Activated T-helper 1 cell treated with anti-CD3 and anti-CD28 coated beads, Interleukin-12 subunit alpha, Interleukin-12 subunit beta, Interleukin-2, Interleukin-4 antibody, amounts not matched to agents 30 ng/mL and 10 ng/mL and 1 ng/mL, durations not matched to agents 14 hours and 24 hours and 36 hours (primary cell): ENCODE results near the gene HHEX. TPM values are rescaled to one million over a fixed set of nuclear protein-coding genes. Genes with fewer than 3 reads are reported as not detected.
A peak's percentile ranks its signal among the peaks of the same experiment; 100 is the strongest.

Experiments used
- DNase-seq: peaks from one replicate; pipeline ENCODE4 v3.0.0; 2021; ENCODE audit warnings: low spot score
- H3K27ac Mint-ChIP-seq: one replicate; pipeline ENCODE4 v1.8.0; 2021; ENCODE audit warnings: mild to moderate bottlenecking, mixed read lengths
- H3K27me3 Mint-ChIP-seq: one replicate; pipeline ENCODE4 v1.8.0; 2022; ENCODE audit warnings: mild to moderate bottlenecking, moderate library complexity, mixed read lengths; ENCODE audit not compliant: insufficient read depth
- H3K36me3 Mint-ChIP-seq: one replicate; pipeline ENCODE4 v1.8.0; 2021; ENCODE audit warnings: low read depth, mixed read lengths
- H3K4me1 Mint-ChIP-seq: one replicate; pipeline ENCODE4 v1.8.0; 2021; ENCODE audit warnings: low read depth, mixed read lengths
- H3K4me3 Mint-ChIP-seq: one replicate; pipeline ENCODE4 v1.8.0; 2021; ENCODE audit warnings: mild to moderate bottlenecking, moderate library complexity, mixed read lengths
- H3K9me3 Mint-ChIP-seq: one replicate; pipeline ENCODE4 v1.8.0; 2021; ENCODE audit warnings: mixed read lengths
- intact Hi-C: fragments of 100-400 bp; cut with micrococcal nuclease; formaldehyde crosslinking; loops from one replicate; pipeline ENCODE4 v1.15.1; 2024
- total RNA-seq: library from RNA; stranded (reverse); gene quantifications from 2 replicates; pipeline ENCODE4 v1.2.3, GENCODE V29; 2022

The HHEX gene
- total RNA-seq, 1 donor from 2014 or later: 0.16 TPM

DNA sequence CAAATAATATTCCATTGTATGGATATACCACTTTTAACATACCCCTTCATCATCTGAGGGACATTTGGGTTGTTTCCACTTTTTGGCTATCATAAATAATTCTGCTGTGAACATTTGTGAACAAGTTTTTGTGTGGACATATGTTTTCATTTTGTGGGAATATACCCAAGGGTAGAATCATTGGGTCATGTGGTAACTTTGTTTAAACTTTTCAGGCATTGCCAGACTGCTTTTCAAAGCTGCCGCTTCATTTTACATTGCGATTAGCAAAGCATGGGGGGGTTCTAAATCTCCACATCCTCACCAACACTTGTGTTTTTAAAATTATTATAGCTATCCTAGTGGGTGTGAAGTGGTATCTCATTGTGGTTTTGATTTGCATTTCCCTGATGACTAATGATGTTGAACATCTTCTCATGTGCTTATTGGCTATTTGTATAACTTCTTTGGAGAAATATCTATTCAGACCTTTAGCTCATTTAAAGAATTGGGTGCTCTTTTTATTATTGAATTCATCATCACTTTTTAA, 8.4 kb upstream of the HHEX start:
- H3K4me3 Mint-ChIP-seq: no peak overlapping the region
- no peak overlapping the region for H3K27ac Mint-ChIP-seq
- no peaks in the 10 kb centered on the region for H3K36me3 Mint-ChIP-seq
- DNase-seq: no peak
- no peaks in the 10 kb centered on the region for H3K4me1 Mint-ChIP-seq
- H3K27me3 Mint-ChIP-seq: peaks cover 31% of the 10 kb centered on the region
- no peaks in the 10 kb centered on the region for H3K9me3 Mint-ChIP-seq
- intact Hi-C loops: loop anchor here (10.0 kb wide), 1 partner anchor 1807 kb away; the partner anchor contains the start of gene RPP30

DNA sequence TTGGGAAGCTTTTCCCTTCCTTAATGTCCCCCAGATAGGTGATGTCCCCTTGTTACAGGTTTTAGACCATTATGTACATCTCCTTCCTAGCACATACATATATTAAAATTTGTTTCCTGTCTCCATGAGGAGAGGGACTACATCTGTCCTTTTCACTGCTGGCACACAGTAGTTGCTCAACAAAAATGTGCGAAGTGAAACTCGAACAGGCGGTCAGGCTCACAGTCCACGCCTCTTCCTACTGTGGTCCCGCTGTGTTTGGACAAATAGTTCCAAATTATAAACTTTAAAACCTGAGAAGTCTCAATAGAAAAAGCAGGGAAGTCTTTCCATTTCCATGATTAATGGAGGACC, 1.2 kb upstream of the HHEX start:
- H3K4me3 Mint-ChIP-seq: peak overlapping the region; percentile 73
- no peaks in the 10 kb centered on the region for H3K9me3 Mint-ChIP-seq
- intact Hi-C loops: loop anchor here (10.0 kb wide), 1 partner anchor 1814 kb away; the partner anchor contains the start of gene RPP30
- DNase-seq: no peak
- peaks cover 78% of the 10 kb centered on the region for H3K27me3 Mint-ChIP-seq
- no peak overlapping the region for H3K27ac Mint-ChIP-seq
- peaks cover 23% of the 10 kb centered on the region for H3K4me1 Mint-ChIP-seq
- H3K36me3 Mint-ChIP-seq: no peaks in the 10 kb centered on the region

DNA sequence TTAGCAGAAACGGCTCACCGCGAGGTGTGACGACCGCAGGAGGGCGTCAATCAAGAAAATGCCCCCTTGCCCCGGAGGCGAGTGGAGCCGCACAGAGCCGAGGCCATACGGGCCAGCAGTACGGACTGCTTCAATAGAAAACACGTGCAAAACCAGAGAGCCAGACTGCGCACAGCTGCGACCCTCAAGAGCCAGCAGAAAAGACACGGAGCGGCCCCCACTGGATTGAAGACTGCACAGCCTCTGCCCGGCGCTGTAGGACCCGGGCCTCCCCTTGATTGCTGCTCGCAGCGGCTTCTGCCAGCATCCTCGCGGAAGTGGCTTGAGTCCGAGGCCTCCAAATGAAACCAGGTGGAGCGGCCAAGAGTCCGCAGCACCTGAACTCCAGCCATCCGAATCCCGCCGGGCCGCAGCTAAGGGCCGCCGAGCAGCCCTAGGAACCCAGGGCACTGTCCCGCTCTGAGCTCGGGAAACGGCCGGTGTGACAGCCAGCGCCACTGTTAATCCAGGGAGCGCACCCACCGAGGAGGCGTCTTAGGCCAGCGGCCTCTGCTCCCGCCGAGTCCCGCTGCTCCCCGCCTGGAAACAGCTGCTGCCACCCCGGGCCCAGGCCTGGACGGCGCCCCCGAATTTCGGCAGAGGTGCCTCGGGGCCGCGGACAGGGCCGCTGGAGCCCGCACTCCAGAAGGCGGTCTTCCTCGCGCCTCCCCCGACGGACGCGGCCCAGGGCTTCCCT, 660 bp upstream of the HHEX start:
- intact Hi-C loops: loop anchor here (10.0 kb wide), 1 partner anchor 1814 kb away; the partner anchor contains the start of gene RPP30
- DNase-seq: no peak
- peak overlapping the region; percentile 73 for H3K4me3 Mint-ChIP-seq

DNA sequence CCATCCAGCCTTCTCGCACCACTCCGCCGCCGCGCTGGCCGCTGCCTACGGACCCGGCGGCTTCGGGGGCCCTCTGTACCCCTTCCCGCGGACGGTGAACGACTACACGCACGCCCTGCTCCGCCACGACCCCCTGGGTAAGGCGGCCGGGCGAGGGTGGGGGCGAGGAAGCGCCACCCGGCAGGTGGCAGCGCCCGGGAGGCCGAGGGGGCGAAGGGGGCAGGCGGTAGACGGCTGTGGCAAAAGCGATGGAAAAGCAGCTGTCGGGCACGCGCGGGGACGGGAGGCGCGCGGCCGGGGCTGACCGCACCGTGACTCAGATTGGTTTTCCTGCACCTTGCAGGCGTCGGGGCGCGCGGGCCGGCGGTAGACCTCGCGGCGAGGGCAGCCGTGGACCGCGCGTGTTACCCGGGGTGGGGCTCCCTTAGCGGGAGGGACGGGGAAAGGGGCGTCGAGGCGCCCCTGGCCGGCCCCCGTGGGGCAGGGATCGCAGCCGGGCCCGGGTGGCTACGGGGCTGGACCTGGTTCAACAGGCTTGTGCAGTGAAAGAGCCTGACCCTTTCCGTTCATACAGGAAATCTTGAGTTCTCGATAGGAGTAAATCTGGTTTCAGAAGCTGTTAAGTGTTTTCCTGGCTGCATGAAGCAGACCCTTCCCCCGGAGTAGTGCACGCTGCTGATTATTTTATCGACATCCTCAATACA, 608 bp downstream of the HHEX start:
- peak overlapping the region; percentile 55 for H3K27ac Mint-ChIP-seq
- peak; percentile 57 for DNase-seq
- no peaks in the 10 kb centered on the region for H3K36me3 Mint-ChIP-seq
- no peaks in the 10 kb centered on the region for H3K9me3 Mint-ChIP-seq
- peaks cover 81% of the 10 kb centered on the region for H3K27me3 Mint-ChIP-seq
- intact Hi-C loops: loop anchor here (2.0 to 10.0 kb wide), 4 partner anchors 98 to 807 kb away; partner anchors contain the start of genes CEP55, EXOC6 and KIF11
- peaks cover 23% of the 10 kb centered on the region for H3K4me1 Mint-ChIP-seq
- H3K4me3 Mint-ChIP-seq: peak overlapping the region; percentile 73

More for the DNA sequence above, 660 bp upstream of the HHEX start:
- H3K9me3 Mint-ChIP-seq: no peaks in the 10 kb centered on the region
- H3K4me1 Mint-ChIP-seq: peaks cover 23% of the 10 kb centered on the region
- H3K36me3 Mint-ChIP-seq: no peaks in the 10 kb centered on the region
- peaks cover 82% of the 10 kb centered on the region for H3K27me3 Mint-ChIP-seq
- no peak overlapping the region for H3K27ac Mint-ChIP-seq

DNA sequence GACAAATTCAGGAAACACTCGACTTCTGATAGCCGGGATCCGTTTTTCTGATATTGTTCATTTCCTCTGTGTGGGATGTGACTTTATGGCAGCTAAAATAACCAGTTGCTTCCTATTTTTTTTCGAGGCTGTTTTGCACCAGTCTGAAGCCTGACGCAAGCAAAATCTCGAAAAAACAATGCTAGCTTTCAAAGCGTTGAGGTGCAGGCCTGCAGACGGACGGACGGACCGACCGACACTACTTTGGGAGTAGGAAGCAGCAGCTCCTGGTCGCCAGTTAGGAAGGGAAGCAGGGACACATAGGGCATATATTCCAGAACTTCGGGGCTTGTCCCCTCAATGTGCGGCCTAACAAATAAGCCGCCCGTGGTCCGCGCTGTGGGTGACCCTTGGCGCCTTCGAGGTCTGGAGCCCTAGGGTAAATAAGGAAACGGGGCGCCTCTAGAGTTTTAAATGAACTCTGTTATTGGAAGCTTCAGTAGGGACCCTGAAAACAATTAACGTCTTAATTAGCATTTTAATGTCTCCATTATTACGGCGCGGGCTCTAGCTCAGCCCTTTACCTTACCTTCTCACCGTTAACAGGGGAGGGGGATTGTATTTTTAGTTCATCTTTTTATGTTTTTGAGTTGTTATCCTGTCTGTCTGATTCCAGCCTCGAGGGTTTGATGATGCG, 1.3 kb downstream of the HHEX start:
- H3K4me1 Mint-ChIP-seq: peaks cover 23% of the 10 kb centered on the region
- H3K4me3 Mint-ChIP-seq: peak overlapping the region; percentile 73
- intact Hi-C loops: loop anchor here (1.0 to 10.0 kb wide), 5 partner anchors 8 to 806 kb away; partner anchors contain the start of genes CEP55, EXOC6 and KIF11
- peaks cover 76% of the 10 kb centered on the region for H3K27me3 Mint-ChIP-seq
- peak overlapping the region; percentile 55 for H3K27ac Mint-ChIP-seq
- H3K36me3 Mint-ChIP-seq: no peaks in the 10 kb centered on the region
- no peak for DNase-seq
- H3K9me3 Mint-ChIP-seq: no peaks in the 10 kb centered on the region

DNA sequence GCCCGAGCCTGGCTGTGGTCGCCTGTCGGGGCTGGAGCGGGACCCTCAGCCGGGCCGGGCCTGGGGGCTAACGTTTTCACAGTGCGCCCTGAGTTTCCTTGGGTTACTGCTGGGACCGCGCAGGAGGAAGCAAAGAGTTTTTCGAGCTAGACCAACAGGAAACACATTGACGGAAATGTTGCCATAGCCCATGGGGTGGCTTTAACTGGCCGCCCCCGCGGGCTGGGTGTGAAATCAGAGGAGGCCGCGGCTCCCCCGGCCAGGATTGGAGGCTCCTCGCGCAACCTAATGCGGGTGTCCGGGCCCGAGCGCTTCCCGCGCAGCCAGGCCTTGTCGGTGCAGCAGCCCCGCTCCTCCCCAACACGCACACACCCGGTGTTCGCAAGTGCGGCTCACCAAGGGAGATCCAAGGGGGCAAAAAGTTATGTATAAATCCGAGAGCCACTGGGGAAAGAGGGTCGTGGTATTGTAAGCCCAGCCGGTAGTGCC, 1.9 kb downstream of the HHEX start:
- Mint-ChIP-seq H3K4me1 (peaks cover 23% of the 10 kb centered on the region), H3K27me3 (peaks cover 74% of the 10 kb centered on the region), H3K27ac (peak overlapping the region; percentile 52), H3K4me3 (peak overlapping the region; percentile 32), H3K36me3 (no peaks in the 10 kb centered on the region), H3K9me3 (no peaks in the 10 kb centered on the region)
- intact Hi-C loops: loop anchor here (1.0 to 10.0 kb wide), 6 partner anchors 8 to 806 kb away; partner anchors contain the start of genes CEP55, EXOC6 and KIF11
- DNase-seq: no peak

DNA sequence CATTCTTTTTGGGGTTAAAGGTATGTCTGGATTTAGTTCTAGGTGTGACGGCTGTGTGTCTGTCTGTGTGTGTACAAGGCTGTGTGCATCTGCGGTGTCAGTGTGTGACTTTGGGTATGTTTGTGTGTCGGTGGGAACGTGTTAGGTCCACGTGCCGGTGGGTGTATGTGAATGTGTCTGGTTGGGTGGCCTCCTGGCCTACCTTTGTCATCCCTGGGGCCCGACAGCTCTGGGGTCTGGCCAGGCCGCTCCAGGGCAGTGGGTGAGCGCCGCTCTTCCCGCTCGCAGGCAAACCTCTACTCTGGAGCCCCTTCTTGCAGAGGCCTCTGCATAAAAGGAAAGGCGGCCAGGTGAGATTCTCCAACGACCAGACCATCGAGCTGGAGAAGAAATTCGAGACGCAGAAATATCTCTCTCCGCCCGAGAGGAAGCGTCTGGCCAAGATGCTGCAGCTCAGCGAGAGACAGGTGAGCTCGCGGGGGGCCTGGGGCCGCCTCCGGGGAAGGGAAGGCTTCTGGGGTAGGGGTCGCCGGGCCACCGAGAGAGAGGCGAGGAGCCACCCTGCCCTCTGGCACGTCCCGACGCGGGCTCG, 2.4 kb downstream of the HHEX start:
- Mint-ChIP-seq H3K9me3 (no peaks in the 10 kb centered on the region), H3K4me1 (peaks cover 23% of the 10 kb centered on the region), H3K36me3 (no peaks in the 10 kb centered on the region), H3K27me3 (peaks cover 71% of the 10 kb centered on the region), H3K4me3 (peak overlapping the region; percentile 41), H3K27ac (no peak overlapping the region)
- no peak for DNase-seq
- intact Hi-C loops: loop anchor here (2.0 to 10.0 kb wide), 3 partner anchors 193 to 805 kb away; partner anchors contain the start of gene CEP55

DNA sequence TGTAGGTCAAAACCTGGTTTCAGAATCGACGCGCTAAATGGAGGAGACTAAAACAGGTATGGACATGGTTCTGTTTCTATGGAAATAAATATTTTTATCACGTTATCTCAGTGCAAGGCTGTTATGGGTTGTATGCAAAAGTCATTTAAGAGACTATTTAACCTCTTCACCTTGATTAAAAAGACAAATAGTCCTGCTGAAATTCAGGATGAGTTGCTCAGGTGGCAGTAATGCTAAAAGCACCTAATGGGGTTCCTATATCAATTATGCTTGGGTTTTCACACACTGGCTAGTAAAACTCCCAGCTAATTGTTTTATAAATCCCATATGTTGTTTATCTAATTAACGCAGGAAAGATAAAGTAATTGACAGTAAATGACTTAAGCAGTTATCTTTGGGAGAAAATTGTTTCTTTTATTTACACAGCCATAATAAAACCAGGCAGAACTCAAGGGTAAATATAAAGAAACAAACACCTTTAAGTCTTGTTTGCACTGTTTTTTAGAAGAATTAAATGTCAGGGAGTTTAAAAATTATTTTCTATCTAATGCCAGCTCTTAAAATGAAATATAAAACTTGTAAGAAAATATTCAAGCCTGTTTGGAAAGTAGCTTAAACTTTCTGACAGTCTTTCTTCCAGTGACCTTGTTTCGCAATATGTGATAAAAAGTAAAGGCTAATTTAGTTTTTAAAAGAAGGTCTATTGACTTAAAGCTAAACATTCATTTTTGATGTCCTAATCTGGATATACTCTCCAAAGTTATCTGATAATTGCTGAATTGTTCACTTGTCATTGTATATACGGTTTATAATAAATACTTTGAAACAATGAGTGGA, 3.2 kb downstream of the HHEX start:
- intact Hi-C loops: loop anchor here (2.0 to 10.0 kb wide), 3 partner anchors 192 to 804 kb away; partner anchors contain the start of gene CEP55
- no peaks in the 10 kb centered on the region for H3K9me3 Mint-ChIP-seq
- H3K4me3 Mint-ChIP-seq: peak overlapping the region; percentile 34
- peaks cover 25% of the 10 kb centered on the region for H3K4me1 Mint-ChIP-seq
- H3K27ac Mint-ChIP-seq: no peak overlapping the region
- no peak for DNase-seq
- peaks cover 71% of the 10 kb centered on the region for H3K27me3 Mint-ChIP-seq
- H3K36me3 Mint-ChIP-seq: no peaks in the 10 kb centered on the region

DNA sequence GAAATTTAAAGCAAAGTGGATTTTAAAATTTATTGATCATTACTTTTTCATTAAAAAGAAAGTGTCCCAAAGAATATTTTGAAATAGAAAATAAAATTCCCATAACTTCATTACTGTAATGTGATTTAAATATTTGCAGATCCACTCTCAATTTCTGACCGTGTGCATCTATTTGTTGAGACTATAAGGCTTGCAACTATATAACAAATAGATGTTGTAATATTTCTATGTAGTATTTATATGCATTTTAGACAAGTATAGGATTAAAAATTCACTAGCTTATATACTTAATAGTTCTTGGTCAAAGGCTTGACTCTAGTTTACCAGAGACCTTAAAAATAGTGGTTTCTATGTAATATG, 3.8 kb downstream of the HHEX start:
- Mint-ChIP-seq H3K9me3 (no peaks in the 10 kb centered on the region), H3K27ac (no peak overlapping the region), H3K4me3 (no peak overlapping the region), H3K4me1 (peaks cover 27% of the 10 kb centered on the region), H3K36me3 (no peaks in the 10 kb centered on the region), H3K27me3 (peaks cover 71% of the 10 kb centered on the region)
- intact Hi-C loops: loop anchor here (2.0 to 10.0 kb wide), 3 partner anchors 191 to 804 kb away; partner anchors contain the start of gene CEP55
- no peak for DNase-seq

DNA sequence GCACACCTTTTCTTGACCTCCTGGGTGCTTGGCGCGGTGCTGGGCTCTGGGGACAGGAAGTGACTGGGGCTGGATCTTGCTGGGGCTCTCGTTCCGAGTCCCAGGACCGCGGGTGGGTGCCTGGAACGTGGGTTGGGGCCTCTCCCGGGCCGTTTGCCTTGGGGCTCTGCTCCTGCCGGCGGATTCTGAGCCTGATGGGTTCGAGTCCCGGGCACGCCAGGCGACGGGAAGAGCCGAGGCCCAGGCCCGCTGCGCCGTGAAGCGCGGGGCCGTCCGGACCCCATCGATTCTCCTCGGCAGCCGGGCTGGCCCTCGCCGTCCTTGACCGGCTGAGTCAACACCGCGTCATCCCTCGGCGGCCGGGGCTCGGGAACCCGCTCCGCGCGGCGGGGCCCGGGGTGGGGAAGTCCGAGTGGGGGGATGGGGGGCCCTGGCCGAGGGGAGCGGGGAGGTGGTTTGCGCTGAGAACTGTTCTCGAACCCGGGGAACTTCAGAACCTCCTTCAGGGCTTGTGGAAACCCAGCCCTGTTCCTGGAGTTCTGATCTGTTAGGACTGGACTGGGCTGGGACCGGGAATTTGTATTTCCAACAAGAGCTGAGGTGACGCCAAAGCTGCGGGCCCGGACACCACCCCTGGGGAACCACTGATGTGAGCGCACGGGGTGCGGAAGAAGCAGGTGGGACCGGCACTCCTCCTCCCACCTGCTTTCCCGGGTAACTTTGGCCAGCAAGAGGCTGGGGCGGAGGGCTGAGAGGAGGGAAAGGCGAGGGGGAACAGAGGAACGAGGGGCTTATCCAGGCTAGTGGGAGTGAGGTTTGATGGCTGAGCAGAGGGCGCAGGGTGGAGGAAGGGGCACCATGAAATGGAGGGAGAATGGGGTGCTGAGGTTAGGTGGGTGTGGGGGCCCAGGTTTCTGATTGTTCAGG, 6.2 kb downstream of the HHEX start:
- H3K4me1 Mint-ChIP-seq: peaks cover 32% of the 10 kb centered on the region
- no peaks in the 10 kb centered on the region for H3K9me3 Mint-ChIP-seq
- intact Hi-C loops: loop anchor here (10.0 kb wide), 1 partner anchor 189 kb away; no protein-coding TSS in a partner anchor
- no peak overlapping the region for H3K4me3 Mint-ChIP-seq
- DNase-seq: no peak
- H3K27me3 Mint-ChIP-seq: peaks cover 78% of the 10 kb centered on the region
- no peak overlapping the region for H3K27ac Mint-ChIP-seq
- H3K36me3 Mint-ChIP-seq: no peaks in the 10 kb centered on the region
